ENCODE results near the gene BRD7. TPM values are rescaled to one million over a fixed set of nuclear protein-coding genes. Genes with fewer than 3 reads are reported as not detected.

Gene BRD7
- total RNA-seq = 104 and 109 TPM in 2 replicates
- long read RNA-seq, full-length matches to known transcripts = 9 of 26 reads
- long read RNA-seq, partial matches to known transcripts = 11 of 26 reads
- long read RNA-seq, other reads (novel, unspliced or antisense) = 6 of 26 reads

- Mint-ChIP-seq H3K27ac (peak within 1 kb of the TSS; percentile 93), H3K4me1 (ENCODE audit: low read depth) (peaks cover 24% of the 10 kb centered on the region), H3K4me3 (ENCODE audit: low read depth) (peak within 1 kb of the TSS; percentile 85), H3K27me3 (peaks cover 11% of the 10 kb centered on the region), H3K36me3 (ENCODE audit: insufficient read depth) (peaks cover 7% of the 10 kb centered on the region), H3K9me3 (ENCODE audit: low read depth) (no peaks in the 10 kb centered on the region)
- peak; percentile 67 for DNase-seq (ENCODE audit: low spot score, unreplicated experiment)
- peak; percentile 60 for TF ChIP-seq CTCF (IDR thresholded peaks at IDR 0.05; ENCODE audit: unreplicated experiment)
Measured at GRCh38 chr16:50368410-50369132, at the start of gene BRD7. Gene BRD7 (minus strand): TSS chr16:50368988. CDS start chr16:50368774, 214 bp downstream.

- Mint-ChIP-seq H3K27me3 (no peaks in the 10 kb centered on the region), H3K27ac (no peak overlapping the region), H3K4me1 (ENCODE audit: low read depth) (no peaks in the 10 kb centered on the region), H3K4me3 (ENCODE audit: low read depth) (no peak overlapping the region), H3K9me3 (ENCODE audit: low read depth) (peaks cover 38% of the 10 kb centered on the region), H3K36me3 (ENCODE audit: insufficient read depth) (peaks cover 2% of the 10 kb centered on the region)
- TF ChIP-seq CTCF (IDR thresholded peaks at IDR 0.05; ENCODE audit: unreplicated experiment) = no peak
- DNase-seq (ENCODE audit: low spot score, unreplicated experiment) = no peak
Measured at GRCh38 chr16:50416388-50416787, 47.6 kb upstream of the BRD7 start.

- Mint-ChIP-seq H3K27ac (no peak overlapping the region), H3K36me3 (ENCODE audit: insufficient read depth) (no peaks in the 10 kb centered on the region), H3K9me3 (ENCODE audit: low read depth) (peaks cover 26% of the 10 kb centered on the region), H3K27me3 (no peaks in the 10 kb centered on the region), H3K4me3 (ENCODE audit: low read depth) (no peak overlapping the region), H3K4me1 (ENCODE audit: low read depth) (no peaks in the 10 kb centered on the region)
- DNase-seq (ENCODE audit: low spot score, unreplicated experiment) = no peak
- no peak for TF ChIP-seq CTCF (IDR thresholded peaks at IDR 0.05; ENCODE audit: unreplicated experiment)
Measured at GRCh38 chr16:50414152-50414551, 45.4 kb upstream of the BRD7 start.

GRCh38 chr16:50411034-50411433, 42.2 kb upstream of the BRD7 start:
- no peaks in the 10 kb centered on the region for H3K36me3 Mint-ChIP-seq (ENCODE audit: insufficient read depth)
- H3K27me3 Mint-ChIP-seq = no peaks in the 10 kb centered on the region
- no peak overlapping the region for H3K27ac Mint-ChIP-seq
- DNase-seq (ENCODE audit: low spot score, unreplicated experiment) = no peak
- no peak overlapping the region for H3K4me3 Mint-ChIP-seq (ENCODE audit: low read depth)
- no peaks in the 10 kb centered on the region for H3K4me1 Mint-ChIP-seq (ENCODE audit: low read depth)
- H3K9me3 Mint-ChIP-seq (ENCODE audit: low read depth) = peaks cover 4% of the 10 kb centered on the region
- TF ChIP-seq CTCF (IDR thresholded peaks at IDR 0.05; ENCODE audit: unreplicated experiment) = no peak

- no peaks in the 10 kb centered on the region for H3K4me1 Mint-ChIP-seq (ENCODE audit: low read depth)
- no peak overlapping the region for H3K27ac Mint-ChIP-seq
- DNase-seq (ENCODE audit: low spot score, unreplicated experiment) = no peak
- TF ChIP-seq CTCF (IDR thresholded peaks at IDR 0.05; ENCODE audit: unreplicated experiment) = no peak
- no peaks in the 10 kb centered on the region for H3K36me3 Mint-ChIP-seq (ENCODE audit: insufficient read depth)
- H3K27me3 Mint-ChIP-seq = no peaks in the 10 kb centered on the region
- no peaks in the 10 kb centered on the region for H3K9me3 Mint-ChIP-seq (ENCODE audit: low read depth)
- no peak overlapping the region for H3K4me3 Mint-ChIP-seq (ENCODE audit: low read depth)
Measured at GRCh38 chr16:50408001-50408561, 39.3 kb upstream of the BRD7 start.

All from progenitor cell of endocrine pancreas (in vitro differentiated cells).